Measurements from ENCODE around the gene BAX. TPM values are rescaled to one million over a fixed set of nuclear protein-coding genes. Genes with fewer than 3 reads are reported as not detected.

The BAX gene
- total RNA-seq, 4 donors from 2014 or later: 38.9 to 42.8 (median 42.4) TPM

DNA sequence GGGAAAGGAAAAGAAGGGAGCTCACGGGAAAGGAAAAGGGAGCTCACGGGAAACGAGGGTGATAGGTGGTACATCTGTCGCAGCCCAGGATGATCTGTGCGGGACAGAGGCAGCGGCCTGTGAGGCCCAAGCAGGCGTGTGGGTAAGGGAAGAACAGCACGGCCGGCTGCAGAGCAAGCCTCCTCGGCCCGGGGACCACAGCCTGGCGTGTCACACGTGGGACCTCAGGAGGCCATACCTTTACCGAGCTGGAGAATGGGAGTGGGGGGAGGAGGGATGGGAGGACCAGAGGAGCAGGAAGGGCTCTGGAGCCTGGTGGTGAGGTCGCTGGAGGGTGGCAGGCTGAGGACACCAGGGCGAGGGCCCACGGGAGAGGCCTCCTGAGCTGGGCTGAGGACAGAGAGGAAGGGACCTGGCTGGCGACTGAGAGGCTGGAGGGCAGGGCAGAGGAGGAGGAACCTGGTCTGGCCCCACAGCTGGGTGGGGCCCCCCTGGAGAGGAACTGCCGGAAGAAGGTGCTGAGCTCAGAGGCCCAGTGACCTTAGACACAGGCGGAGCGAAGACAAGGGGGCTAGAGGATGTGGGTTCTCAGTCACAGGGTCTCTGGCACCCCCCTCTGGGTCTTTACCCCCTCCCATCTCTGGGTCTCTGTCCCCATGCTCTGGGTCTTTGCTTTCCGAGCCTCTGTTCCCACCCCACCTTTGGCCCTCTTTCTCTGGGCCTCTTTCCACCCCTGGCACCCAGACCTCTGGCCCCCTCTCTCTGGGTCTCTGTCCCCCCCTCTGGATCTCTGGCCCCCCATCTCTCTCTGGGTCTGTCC lies 7.6 kb downstream of the BAX start:
- H3K4me1 ChIP-seq: peaks cover 37 to 52% (median 41%) of the 10 kb centered on the region in 3 donors
- H3K36me3 ChIP-seq: peaks cover 0 to 13% (median 0%) of the 10 kb centered on the region in 3 donors
- peak overlapping the region in 1 of 4 donors; percentile 9 for H3K4me3 ChIP-seq
- peak overlapping the region; percentile 84 to 95 (median 94) for H3K27ac ChIP-seq
- no peak for DNase-seq
- H3K9me3 ChIP-seq: no peaks in the 10 kb centered on the region
- TF ChIP-seq POLR2A (IDR thresholded peaks at IDR 0.05): peak in 2 of 4 donors; percentile 39 to 72
- TF ChIP-seq, protein P1, sequence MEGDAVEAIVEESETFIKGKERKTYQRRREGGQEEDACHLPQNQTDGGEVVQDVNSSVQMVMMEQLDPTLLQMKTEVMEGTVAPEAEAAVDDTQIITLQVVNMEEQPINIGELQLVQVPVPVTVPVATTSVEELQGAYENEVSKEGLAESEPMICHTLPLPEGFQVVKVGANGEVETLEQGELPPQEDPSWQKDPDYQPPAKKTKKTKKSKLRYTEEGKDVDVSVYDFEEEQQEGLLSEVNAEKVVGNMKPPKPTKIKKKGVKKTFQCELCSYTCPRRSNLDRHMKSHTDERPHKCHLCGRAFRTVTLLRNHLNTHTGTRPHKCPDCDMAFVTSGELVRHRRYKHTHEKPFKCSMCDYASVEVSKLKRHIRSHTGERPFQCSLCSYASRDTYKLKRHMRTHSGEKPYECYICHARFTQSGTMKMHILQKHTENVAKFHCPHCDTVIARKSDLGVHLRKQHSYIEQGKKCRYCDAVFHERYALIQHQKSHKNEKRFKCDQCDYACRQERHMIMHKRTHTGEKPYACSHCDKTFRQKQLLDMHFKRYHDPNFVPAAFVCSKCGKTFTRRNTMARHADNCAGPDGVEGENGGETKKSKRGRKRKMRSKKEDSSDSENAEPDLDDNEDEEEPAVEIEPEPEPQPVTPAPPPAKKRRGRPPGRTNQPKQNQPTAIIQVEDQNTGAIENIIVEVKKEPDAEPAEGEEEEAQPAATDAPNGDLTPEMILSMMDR (IDR thresholded peaks at IDR 0.05): peak in 1 of 6 experiments; percentile 2
- 46 to 66% methylated on average over 18 to 22 of the region's 22 CpGs for WGBS, 2 donors
- intact Hi-C loops (cut with DNase I): no loop called here
- no peaks in the 10 kb centered on the region for H3K27me3 ChIP-seq

DNA sequence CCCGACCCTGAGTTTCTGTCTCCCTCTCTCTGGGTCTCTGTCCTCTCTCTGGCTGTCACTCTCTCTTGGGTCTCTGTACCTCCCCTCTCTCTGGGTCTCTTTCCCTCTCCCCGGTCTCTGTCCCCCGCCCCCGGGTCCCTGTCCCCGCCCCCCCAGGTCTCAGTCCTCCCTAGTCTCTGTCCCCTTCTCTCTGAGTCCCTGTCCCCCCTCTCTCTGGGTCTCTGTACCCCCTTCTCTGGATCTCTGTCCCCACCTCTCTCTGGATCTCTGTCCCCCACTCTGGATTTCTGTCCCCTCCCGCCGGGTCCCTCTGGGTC lies 8.1 kb downstream of the BAX start:
- intact Hi-C loops (cut with DNase I): no loop called here
- peak overlapping the region in 1 of 4 donors; percentile 9 for H3K4me3 ChIP-seq
- H3K36me3 ChIP-seq: peaks cover 0 to 19% (median 0%) of the 10 kb centered on the region in 3 donors
- WGBS, 2 donors: 62 to 73% methylated on average over 4 to 7 of the region's 7 CpGs
- peaks cover 42 to 58% (median 44%) of the 10 kb centered on the region in 3 donors for H3K4me1 ChIP-seq
- H3K27me3 ChIP-seq: no peaks in the 10 kb centered on the region
- H3K27ac ChIP-seq: peak overlapping the region; percentile 84 to 95 (median 94)
- DNase-seq: no peak
- H3K9me3 ChIP-seq: no peaks in the 10 kb centered on the region
- TF ChIP-seq, protein P1 (IDR thresholded peaks at IDR 0.05): no peak
- TF ChIP-seq POLR2A (IDR thresholded peaks at IDR 0.05): no peak

DNA sequence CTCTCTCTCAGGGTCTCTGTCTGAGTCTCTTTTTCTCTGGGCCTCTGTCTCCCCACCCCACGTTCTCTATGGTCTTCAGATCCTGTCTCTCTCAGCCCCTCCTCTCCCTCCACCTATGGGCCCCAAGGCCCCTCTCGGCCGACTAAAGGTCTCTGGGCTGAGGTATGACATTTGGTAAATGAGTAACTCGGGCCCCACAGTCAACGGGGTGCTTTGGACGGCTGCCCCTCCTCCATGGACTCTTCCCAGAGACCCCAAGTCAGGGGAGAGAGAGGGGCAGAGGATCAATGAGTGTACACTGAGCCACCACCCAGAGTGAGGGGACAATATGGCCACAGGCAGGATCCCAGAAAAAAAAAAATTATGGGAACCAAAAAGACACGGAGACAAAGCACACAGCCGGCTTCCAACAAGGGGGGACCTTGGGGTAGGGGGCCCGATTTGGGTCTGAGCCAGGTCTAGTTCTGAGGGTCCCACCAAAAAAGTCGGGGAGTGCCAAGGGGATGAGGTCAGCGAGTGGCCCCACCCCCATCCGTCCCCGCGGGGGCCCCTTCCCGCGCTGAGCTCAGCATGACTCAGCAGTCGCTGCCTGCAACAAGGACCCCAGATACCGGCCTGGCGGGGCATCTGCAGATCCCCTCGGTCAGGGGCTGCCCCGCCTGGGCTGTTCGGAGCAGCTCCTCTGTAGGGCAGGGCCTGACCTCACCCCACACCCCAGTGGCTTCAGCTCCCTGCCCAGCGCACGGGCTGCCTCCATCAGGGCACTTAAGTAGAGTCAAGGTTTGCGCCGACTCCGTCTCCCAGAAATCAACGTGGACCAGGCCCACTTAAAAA lies 8.9 kb downstream of the BAX start:
- Histone ChIP-seq H3K36me3 (peaks cover under 1 to 27% (median 2%) of the 10 kb centered on the region in 3 donors), H3K4me3 (peak overlapping the region; percentile 1 to 97 (median 84)), H3K4me1 (peaks cover 43 to 66% (median 44%) of the 10 kb centered on the region in 3 donors), H3K27ac (peak overlapping the region; percentile 84 to 95 (median 94)), H3K27me3 (no peaks in the 10 kb centered on the region), H3K9me3 (no peaks in the 10 kb centered on the region)
- peak in 1 of 4 donors; percentile 50 for TF ChIP-seq POLR2A (IDR thresholded peaks at IDR 0.05)
- TF ChIP-seq, protein P1 (IDR thresholded peaks at IDR 0.05): no peak
- intact Hi-C loops (cut with DNase I): no loop called here
- no peak for DNase-seq
- 5 to 12% methylated on average over 13 to 23 of the region's 28 CpGs for WGBS, 2 donors

DNA sequence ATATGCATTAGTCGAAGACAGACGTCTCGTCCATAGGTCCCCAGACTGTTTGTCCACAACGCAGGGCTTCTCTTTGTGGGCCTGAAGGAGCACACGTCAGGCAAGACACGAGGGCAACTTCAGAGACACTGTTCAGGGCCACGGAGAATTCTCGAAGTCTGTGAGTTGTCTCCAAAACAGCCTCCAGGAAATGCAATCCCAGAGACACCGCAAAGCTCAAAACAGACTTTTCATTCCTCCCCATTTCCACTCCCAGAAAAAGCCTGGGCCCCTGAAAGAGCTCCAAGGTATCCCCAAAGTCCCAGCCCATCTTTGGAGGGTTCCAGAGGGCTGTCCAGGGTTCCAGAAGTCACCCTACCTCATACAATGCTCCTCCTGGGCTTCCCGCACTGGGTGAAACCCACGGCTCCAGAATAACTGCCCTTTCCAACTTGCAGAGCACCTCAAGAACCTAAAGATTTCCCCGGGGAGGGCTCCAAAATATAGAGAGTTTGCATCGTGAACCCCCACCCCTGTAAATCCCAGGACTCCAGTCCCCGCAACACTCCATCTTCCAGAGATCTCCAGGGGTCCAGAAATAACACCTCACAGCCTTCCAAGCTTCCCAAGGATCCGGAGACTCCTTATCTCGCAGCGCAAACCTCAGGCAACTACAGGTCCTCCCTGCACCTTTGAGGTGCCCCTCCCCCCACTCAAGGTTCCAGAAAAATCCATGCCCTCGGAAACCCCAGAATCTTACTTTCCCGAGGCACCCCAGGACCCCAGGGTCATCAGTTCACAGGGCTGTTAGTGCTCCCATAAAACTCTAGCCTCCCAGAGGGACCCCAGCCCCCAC lies 9.7 kb downstream of the BAX start:
- peak overlapping the region; percentile 84 to 95 (median 94) for H3K27ac ChIP-seq
- peaks cover 43 to 72% (median 44%) of the 10 kb centered on the region in 3 donors for H3K4me1 ChIP-seq
- TF ChIP-seq POLR2A (IDR thresholded peaks at IDR 0.05): no peak
- TF ChIP-seq, protein P1 (IDR thresholded peaks at IDR 0.05): no peak
- intact Hi-C loops (cut with DNase I): no loop called here
- peaks cover 9 to 35% (median 11%) of the 10 kb centered on the region in 3 donors for H3K36me3 ChIP-seq
- H3K4me3 ChIP-seq: peak overlapping the region; percentile 68 to 97 (median 84)
- no peaks in the 10 kb centered on the region for H3K27me3 ChIP-seq
- H3K9me3 ChIP-seq: no peaks in the 10 kb centered on the region
- no peak for DNase-seq
- 17 to 37% methylated on average over 8 of the region's 19 CpGs for WGBS, 2 donors

All from esophagus squamous epithelium (tissue), 5 donors.